Keratinocyte (primary cell): ENCODE data around the gene MRPL16. TPM values are rescaled to one million over a fixed set of nuclear protein-coding genes. Genes with fewer than 3 reads are reported as not detected.

Experiments used
- DNase-seq: peaks from one replicate; pipeline ENCODE4 v3.0.0-alpha.2; 2011; ENCODE audit warnings: low read depth, missing footprints, low spot score
- FAIRE-seq: peaks from 2 replicates; lab custom pipeline; 2011; peaks lifted over from hg19 to GRCh38; lab: Jason Lieb, UNC
- H2AFZ ChIP-seq: 2 replicates; pipeline ENCODE4 v1.6.0; 2012; ENCODE audit warnings: low read length, control low read depth, inconsistent platforms; ENCODE audit not compliant: control insufficient read depth
- H3K27ac ChIP-seq: 2 replicates; pipeline ENCODE4 v1.5.1; 2011; ENCODE audit warnings: low read length; ENCODE audit not compliant: control insufficient read depth, insufficient read depth
- H3K27me3 ChIP-seq: 3 replicates; pipeline ENCODE4 v1.6.0; 2011; ENCODE audit warnings: low read length; ENCODE audit not compliant: control insufficient read depth, insufficient read depth; ENCODE audit errors: extremely low read depth
- H3K36me3 ChIP-seq, 2 experiments: 2 replicates in 1 of 2; 3 replicates in 1 of 2; pipeline ENCODE4 v1.5.1; 2011; ENCODE audit warnings: low read length in 2 of 2, mild to moderate bottlenecking in 1 of 2; ENCODE audit not compliant: control insufficient read depth in 2 of 2, insufficient read depth in 2 of 2; ENCODE audit errors: extremely low read depth in 1 of 2
- H3K4me1 ChIP-seq: 3 replicates; pipeline ENCODE4 v1.5.1; 2011; ENCODE audit warnings: low read length; ENCODE audit not compliant: control insufficient read depth, insufficient read depth; ENCODE audit errors: extremely low read depth
- H3K4me2 ChIP-seq: 3 replicates; pipeline ENCODE4 v1.6.0; 2011; ENCODE audit warnings: low read depth, low read length; ENCODE audit not compliant: control insufficient read depth, insufficient read depth; ENCODE audit errors: extremely low read depth
- H3K4me3 ChIP-seq, 3 experiments: fragments of 200-600 bp in 1 of 3; sonication (generic) in 1 of 3; 2 replicates in 2 of 3; 3 replicates in 1 of 3; pipeline ENCODE4 v1.5.1; 2011 to 2016; ENCODE audit warnings: low read length in 3 of 3, mild to moderate bottlenecking in 3 of 3, control low read depth in 2 of 3, inconsistent platforms in 1 of 3, low read depth in 1 of 3, mixed read lengths in 1 of 3, mixed run types in 1 of 3, moderate library complexity in 1 of 3; ENCODE audit not compliant: control insufficient read depth in 2 of 3, insufficient read depth in 2 of 3; ENCODE audit errors: extremely low read depth in 1 of 3
- H3K79me2 ChIP-seq: 2 replicates; pipeline ENCODE4 v1.6.0; 2012; ENCODE audit warnings: low read length; ENCODE audit not compliant: control insufficient read depth, insufficient read depth
- H3K9ac ChIP-seq: 3 replicates; pipeline ENCODE4 v1.6.0; 2011; ENCODE audit warnings: low read length; ENCODE audit not compliant: control insufficient read depth, insufficient read depth; ENCODE audit errors: extremely low read depth
- H3K9me1 ChIP-seq: 3 replicates; pipeline ENCODE4 v1.6.0; 2011; ENCODE audit warnings: low read length; ENCODE audit not compliant: control insufficient read depth, insufficient read depth; ENCODE audit errors: extremely low read depth
- H3K9me3 ChIP-seq: 2 replicates; pipeline ENCODE4 v1.5.1; 2012; ENCODE audit warnings: low read depth, low read length; ENCODE audit not compliant: control insufficient read depth
- H4K20me1 ChIP-seq: 3 replicates; pipeline ENCODE4 v1.6.0; 2011; ENCODE audit warnings: low read length; ENCODE audit not compliant: control insufficient read depth, insufficient read depth; ENCODE audit errors: extremely low read depth
- EZH2 ChIP-seq: IDR thresholded peaks from one replicate; pipeline ENCODE4 v1.6.1; 2012; ENCODE audit warnings: inconsistent platforms, mild to moderate bottlenecking, low read length, moderate library complexity
- dilution Hi-C: fragments of 300-500 bp; cut with MboI; formaldehyde crosslinking; loops from one replicate; pipeline ENCODE4 v1.7.0; 2020; ENCODE audit warnings: low sequenced_read_pairs; ENCODE audit not compliant: extremely low pct_ligation_motif_present
- polyA plus RNA-seq, 5 experiments: library from polyadenylated mRNA; depleted of rRNA in 3 of 5; stranded (reverse) in 3 of 5; stranded (forward) in 1 of 5; unstranded in 1 of 5; fragments of >200 nt; gene quantifications; 1 replicate in 1 of 5; 2 replicates in 3 of 5; 3 replicates in 1 of 5; pipeline versions ENCODE4 v1.2.1 to v1.2.3, GENCODE V29; 2011 to 2012; ENCODE audit warnings: missing spikeins in 2 of 5, low read depth in 1 of 5, low replicate concordance in 1 of 5
- TF ChIP-seq, protein P1 (sequence below), 3 experiments: IDR thresholded peaks in 1 of 3; conservative IDR thresholded peaks in 1 of 3; optimal IDR thresholded peaks in 1 of 3; 2 replicates in 2 of 3; 3 replicates in 1 of 3; pipeline versions ENCODE3 to v1.5.1; 2011; ENCODE audit warnings: low read length in 3 of 3, mild to moderate bottlenecking in 3 of 3, moderate library complexity in 2 of 3, control low read depth in 1 of 3, inconsistent platforms in 1 of 3; ENCODE audit not compliant: insufficient read depth in 2 of 3; ENCODE audit errors: extremely low read depth in 1 of 3

Gene MRPL16
- polyA plus RNA-seq, 1 donor (not counting 4 experiments of a cell fraction or from before 2014, with no cell fraction given), result 72.1 TPM

GRCh38 chr11:59759900-59760299, 50.7 kb downstream of the MRPL16 start:
- Histone ChIP-seq H3K79me2 (peaks cover 89% of the 10 kb centered on the region), H3K9me1 (peaks cover 15% of the 10 kb centered on the region), H3K27ac (no peak overlapping the region), H3K9me3 (no peaks in the 10 kb centered on the region), H2AFZ (no peak overlapping the region), H3K4me2 (no peak overlapping the region), H3K27me3 (no peaks in the 10 kb centered on the region), H3K36me3 (peaks cover 16 to 17% of the 10 kb centered on the region in 2 experiments), H3K4me1 (peaks cover 16% of the 10 kb centered on the region), H4K20me1 (peaks cover 29% of the 10 kb centered on the region), H3K9ac (no peak overlapping the region), H3K4me3 (no peak overlapping the region)
- FAIRE-seq (no peak), DNase-seq (no peak)
- TF ChIP-seq EZH2, result no peak
- TF ChIP-seq, protein P1, sequence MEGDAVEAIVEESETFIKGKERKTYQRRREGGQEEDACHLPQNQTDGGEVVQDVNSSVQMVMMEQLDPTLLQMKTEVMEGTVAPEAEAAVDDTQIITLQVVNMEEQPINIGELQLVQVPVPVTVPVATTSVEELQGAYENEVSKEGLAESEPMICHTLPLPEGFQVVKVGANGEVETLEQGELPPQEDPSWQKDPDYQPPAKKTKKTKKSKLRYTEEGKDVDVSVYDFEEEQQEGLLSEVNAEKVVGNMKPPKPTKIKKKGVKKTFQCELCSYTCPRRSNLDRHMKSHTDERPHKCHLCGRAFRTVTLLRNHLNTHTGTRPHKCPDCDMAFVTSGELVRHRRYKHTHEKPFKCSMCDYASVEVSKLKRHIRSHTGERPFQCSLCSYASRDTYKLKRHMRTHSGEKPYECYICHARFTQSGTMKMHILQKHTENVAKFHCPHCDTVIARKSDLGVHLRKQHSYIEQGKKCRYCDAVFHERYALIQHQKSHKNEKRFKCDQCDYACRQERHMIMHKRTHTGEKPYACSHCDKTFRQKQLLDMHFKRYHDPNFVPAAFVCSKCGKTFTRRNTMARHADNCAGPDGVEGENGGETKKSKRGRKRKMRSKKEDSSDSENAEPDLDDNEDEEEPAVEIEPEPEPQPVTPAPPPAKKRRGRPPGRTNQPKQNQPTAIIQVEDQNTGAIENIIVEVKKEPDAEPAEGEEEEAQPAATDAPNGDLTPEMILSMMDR (optimal IDR thresholded peaks at IDR 0.05 in 1 of 3, IDR thresholded peaks at IDR 0.05 in 1 of 3, conservative IDR thresholded peaks at IDR 0.05 in 1 of 3; ENCODE audit: extremely low read depth in 1 of 3, insufficient read depth in 2 of 3, low read length in 3 of 3), result no peak
- dilution Hi-C loops, result no loop called here

DNA sequence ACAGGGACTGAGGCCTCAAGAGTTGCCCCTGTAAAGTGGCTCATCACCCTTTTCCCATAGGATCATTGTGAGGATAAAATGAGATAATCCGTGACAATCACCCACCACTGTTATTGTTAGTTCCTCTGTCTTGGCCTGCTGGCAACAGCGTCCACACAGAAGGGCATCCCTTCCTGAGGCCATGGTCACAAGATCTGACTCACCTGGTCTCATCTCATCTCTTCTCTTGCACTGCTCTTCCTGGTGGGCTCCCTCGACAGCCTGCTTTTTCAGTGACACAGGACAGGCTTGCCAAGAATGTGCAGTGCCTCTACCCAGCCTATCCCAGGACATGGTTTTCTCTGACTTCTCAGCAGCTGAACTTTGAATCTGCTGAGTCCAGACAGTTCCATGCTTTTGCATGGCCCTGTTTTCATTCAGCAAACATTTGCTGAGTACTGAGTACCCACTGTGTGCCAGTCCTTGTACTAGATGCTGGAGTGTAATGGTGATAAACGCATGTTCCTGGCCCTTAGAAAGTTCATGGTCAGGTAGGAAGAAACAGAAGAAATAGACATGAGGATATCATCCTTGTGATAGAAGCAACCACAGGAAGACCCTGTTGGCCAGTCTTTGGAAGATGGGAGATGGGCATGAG, 52.1 kb downstream of the MRPL16 start:
- peaks cover 26% of the 10 kb centered on the region for H4K20me1 ChIP-seq
- no peaks in the 10 kb centered on the region for H3K9me3 ChIP-seq
- no peak overlapping the region for H3K9ac ChIP-seq
- no peak overlapping the region for H3K4me3 ChIP-seq
- peaks cover 15% of the 10 kb centered on the region for H3K9me1 ChIP-seq
- DNase-seq, result no peak
- dilution Hi-C loops, result no loop called here
- peaks cover 79% of the 10 kb centered on the region for H3K79me2 ChIP-seq
- no peak overlapping the region for H2AFZ ChIP-seq
- peaks cover 16 to 17% of the 10 kb centered on the region in 2 experiments for H3K36me3 ChIP-seq
- FAIRE-seq, result no peak
- H3K27me3 ChIP-seq, result no peaks in the 10 kb centered on the region
- TF ChIP-seq, protein P1 (optimal IDR thresholded peaks at IDR 0.05 in 1 of 3, IDR thresholded peaks at IDR 0.05 in 1 of 3, conservative IDR thresholded peaks at IDR 0.05 in 1 of 3; ENCODE audit: extremely low read depth in 1 of 3, insufficient read depth in 2 of 3, low read length in 3 of 3), result no peak
- TF ChIP-seq EZH2, result no peak
- no peak overlapping the region for H3K27ac ChIP-seq
- no peak overlapping the region for H3K4me2 ChIP-seq
- H3K4me1 ChIP-seq, result peaks cover 21% of the 10 kb centered on the region
